Type B pancreatic cell (in vitro differentiated cells): Measurements from ENCODE around the gene ARID1A. TPM values are rescaled to one million over a fixed set of nuclear protein-coding genes. Genes with fewer than 3 reads are reported as not detected.
A peak's percentile ranks its signal among the peaks of the same experiment; 100 is the strongest.

Experiments used
- DNase-seq: peaks from one replicate; pipeline ENCODE4 v3.0.0; 2021; ENCODE audit warnings: mixed read lengths; ENCODE audit not compliant: unreplicated experiment; ENCODE audit errors: extremely low spot score
- H3K27ac Mint-ChIP-seq: 2 replicates; pipeline ENCODE4 v1.8.0; 2021; ENCODE audit warnings: mild to moderate bottlenecking, mixed read lengths
- H3K27me3 Mint-ChIP-seq: 2 replicates; pipeline ENCODE4 v1.8.0; 2021; ENCODE audit warnings: mixed read lengths
- H3K36me3 Mint-ChIP-seq: 2 replicates; pipeline ENCODE4 v1.8.0; 2021; ENCODE audit warnings: mixed read lengths
- H3K4me1 Mint-ChIP-seq: one replicate; pipeline ENCODE4 v1.8.0; 2021; ENCODE audit warnings: mixed read lengths; ENCODE audit not compliant: unreplicated experiment
- H3K4me3 Mint-ChIP-seq: 2 replicates; pipeline ENCODE4 v1.8.0; 2021; ENCODE audit warnings: mild to moderate bottlenecking, mixed read lengths
- H3K9me3 Mint-ChIP-seq: 2 replicates; pipeline ENCODE4 v1.8.0; 2021; ENCODE audit warnings: mixed read lengths
- total RNA-seq: library from RNA; stranded (reverse); gene quantifications from 2 replicates; pipeline ENCODE4 v1.2.1, GENCODE V29; 2021; ENCODE audit warnings: low replicate concordance
- TF ChIP-seq, protein P1 (sequence below): fragments of 200-600 bp; sonication (generic); conservative IDR thresholded peaks from 2 replicates; pipeline ENCODE4 v1.5.0; 2021; ENCODE audit warnings: antibody characterized with exemption, mild to moderate bottlenecking

The ARID1A gene
- total RNA-seq, 1 donor from 2014 or later: 121 TPM

DNA sequence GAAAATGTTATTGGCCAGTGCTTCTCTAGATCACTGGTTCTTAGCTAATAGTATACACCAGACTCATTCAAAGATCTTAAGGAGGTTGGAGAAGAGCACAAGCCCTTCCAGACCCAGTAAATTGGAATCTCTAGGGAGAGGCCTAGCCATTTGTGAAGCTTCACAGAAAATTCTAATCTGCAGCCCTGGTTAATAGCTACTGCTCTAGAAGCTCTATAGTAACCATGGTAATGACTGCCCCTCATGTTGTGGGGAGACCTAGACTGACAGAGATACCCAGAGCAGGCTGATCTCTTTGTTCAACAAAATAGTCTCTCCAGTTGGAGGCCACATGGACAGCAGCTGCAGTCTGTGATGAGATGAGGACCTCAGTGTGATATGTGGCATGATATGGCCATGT, 31.7 kb downstream of the ARID1A start:
- DNase-seq: no peak
- Mint-ChIP-seq H3K4me1 (peaks cover 57% of the 10 kb centered on the region), H3K27me3 (no peaks in the 10 kb centered on the region), H3K27ac (peak overlapping the region; percentile 52), H3K4me3 (no peak overlapping the region), H3K9me3 (no peaks in the 10 kb centered on the region), H3K36me3 (peaks cover 10% of the 10 kb centered on the region)
- TF ChIP-seq, protein P1, sequence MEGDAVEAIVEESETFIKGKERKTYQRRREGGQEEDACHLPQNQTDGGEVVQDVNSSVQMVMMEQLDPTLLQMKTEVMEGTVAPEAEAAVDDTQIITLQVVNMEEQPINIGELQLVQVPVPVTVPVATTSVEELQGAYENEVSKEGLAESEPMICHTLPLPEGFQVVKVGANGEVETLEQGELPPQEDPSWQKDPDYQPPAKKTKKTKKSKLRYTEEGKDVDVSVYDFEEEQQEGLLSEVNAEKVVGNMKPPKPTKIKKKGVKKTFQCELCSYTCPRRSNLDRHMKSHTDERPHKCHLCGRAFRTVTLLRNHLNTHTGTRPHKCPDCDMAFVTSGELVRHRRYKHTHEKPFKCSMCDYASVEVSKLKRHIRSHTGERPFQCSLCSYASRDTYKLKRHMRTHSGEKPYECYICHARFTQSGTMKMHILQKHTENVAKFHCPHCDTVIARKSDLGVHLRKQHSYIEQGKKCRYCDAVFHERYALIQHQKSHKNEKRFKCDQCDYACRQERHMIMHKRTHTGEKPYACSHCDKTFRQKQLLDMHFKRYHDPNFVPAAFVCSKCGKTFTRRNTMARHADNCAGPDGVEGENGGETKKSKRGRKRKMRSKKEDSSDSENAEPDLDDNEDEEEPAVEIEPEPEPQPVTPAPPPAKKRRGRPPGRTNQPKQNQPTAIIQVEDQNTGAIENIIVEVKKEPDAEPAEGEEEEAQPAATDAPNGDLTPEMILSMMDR: no peak

DNA sequence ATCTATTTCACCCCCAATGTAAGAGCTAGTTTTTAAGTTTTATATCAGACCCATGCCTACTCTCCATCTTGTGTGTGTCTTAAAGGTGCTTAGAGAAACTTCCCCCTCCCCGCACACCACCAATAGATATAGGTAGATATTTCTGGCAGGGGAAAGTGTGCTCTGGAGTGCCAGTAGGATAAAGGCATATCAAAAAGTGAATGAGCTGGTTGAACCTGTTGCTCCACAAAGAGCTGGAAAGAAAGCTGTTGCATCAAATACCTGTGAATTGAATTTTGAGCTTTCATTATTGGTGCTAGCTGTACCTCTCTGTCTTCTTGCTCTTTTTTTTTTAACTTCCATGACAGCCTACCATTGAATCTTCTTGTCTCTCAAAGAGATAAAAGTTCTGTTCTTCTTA, 32.8 kb downstream of the ARID1A start:
- no peaks in the 10 kb centered on the region for H3K27me3 Mint-ChIP-seq
- H3K36me3 Mint-ChIP-seq: peaks cover 14% of the 10 kb centered on the region
- DNase-seq: no peak
- H3K9me3 Mint-ChIP-seq: no peaks in the 10 kb centered on the region
- TF ChIP-seq, protein P1: no peak
- peaks cover 45% of the 10 kb centered on the region for H3K4me1 Mint-ChIP-seq
- H3K4me3 Mint-ChIP-seq: peak overlapping the region; percentile 35
- H3K27ac Mint-ChIP-seq: peak overlapping the region; percentile 79

DNA sequence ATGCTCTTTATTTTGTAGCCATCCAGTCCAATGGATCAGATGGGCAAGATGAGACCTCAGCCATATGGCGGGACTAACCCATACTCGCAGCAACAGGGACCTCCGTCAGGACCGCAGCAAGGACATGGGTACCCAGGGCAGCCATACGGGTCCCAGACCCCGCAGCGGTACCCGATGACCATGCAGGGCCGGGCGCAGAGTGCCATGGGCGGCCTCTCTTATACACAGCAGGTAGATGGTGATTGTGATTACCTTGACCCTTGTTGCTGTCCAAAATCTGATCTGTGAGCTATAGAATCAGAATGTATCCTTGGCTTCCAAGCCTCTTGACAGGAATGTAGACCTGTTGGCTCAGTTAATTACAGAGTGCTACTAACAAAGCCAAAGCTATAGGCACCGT, 33.8 kb downstream of the ARID1A start:
- Mint-ChIP-seq H3K36me3 (peaks cover 20% of the 10 kb centered on the region), H3K4me3 (no peak overlapping the region), H3K9me3 (no peaks in the 10 kb centered on the region), H3K4me1 (peaks cover 35% of the 10 kb centered on the region), H3K27ac (no peak overlapping the region), H3K27me3 (no peaks in the 10 kb centered on the region)
- TF ChIP-seq, protein P1: no peak
- DNase-seq: no peak

DNA sequence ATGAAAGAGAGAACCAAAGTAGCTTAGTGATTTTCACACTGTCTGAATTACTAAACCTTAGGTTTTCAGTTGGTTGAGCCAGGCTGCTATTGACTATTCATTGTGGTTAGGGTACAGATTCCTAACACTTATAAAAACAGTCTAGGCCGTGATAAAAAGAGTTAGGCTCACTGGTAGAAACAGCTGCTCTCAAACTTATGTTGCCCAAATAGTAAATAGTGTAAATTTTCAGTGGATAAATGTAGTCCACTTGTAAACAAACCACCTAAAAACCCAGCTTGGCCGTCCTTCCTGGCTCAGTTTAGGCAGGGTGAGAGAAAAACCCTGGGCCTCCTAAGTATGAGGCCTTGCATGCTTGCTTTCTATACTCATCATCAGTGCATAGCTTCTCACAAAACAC, 34.9 kb downstream of the ARID1A start:
- no peak for DNase-seq
- Mint-ChIP-seq H3K36me3 (peaks cover 22% of the 10 kb centered on the region), H3K4me1 (peaks cover 28% of the 10 kb centered on the region), H3K9me3 (no peaks in the 10 kb centered on the region), H3K4me3 (no peak overlapping the region), H3K27me3 (no peaks in the 10 kb centered on the region), H3K27ac (no peak overlapping the region)
- TF ChIP-seq, protein P1: no peak

DNA sequence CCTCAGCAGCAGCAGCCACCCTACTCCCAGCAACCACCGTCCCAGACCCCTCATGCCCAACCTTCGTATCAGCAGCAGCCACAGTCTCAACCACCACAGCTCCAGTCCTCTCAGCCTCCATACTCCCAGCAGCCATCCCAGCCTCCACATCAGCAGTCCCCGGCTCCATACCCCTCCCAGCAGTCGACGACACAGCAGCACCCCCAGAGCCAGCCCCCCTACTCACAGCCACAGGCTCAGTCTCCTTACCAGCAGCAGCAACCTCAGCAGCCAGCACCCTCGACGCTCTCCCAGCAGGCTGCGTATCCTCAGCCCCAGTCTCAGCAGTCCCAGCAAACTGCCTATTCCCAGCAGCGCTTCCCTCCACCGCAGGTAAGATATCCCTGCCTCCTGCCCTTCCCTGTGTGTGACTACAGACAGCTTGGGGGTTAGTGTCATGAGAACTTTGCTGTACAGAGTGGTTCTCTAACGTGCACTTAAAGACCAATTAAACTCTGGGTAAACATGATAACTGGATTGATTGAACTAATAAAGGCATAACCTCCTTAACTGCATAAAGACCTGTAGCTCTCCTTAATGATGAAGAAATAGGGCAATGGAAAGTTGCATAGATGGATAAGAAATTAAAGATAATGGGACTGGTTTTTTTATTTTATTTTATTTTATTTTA, 35.6 kb downstream of the ARID1A start:
- no peak for DNase-seq
- Mint-ChIP-seq H3K27ac (peak overlapping the region; percentile 11), H3K36me3 (peaks cover 25% of the 10 kb centered on the region), H3K4me3 (no peak overlapping the region), H3K9me3 (no peaks in the 10 kb centered on the region), H3K27me3 (no peaks in the 10 kb centered on the region), H3K4me1 (peaks cover 25% of the 10 kb centered on the region)
- TF ChIP-seq, protein P1: no peak
